ENCODE data around the gene DMRTC1B. TPM values are rescaled to one million over a fixed set of nuclear protein-coding genes. Genes with fewer than 3 reads are reported as not detected.
"Not testable (repeated sequence)": the region's sequence is repeated elsewhere in the genome, so short reads cannot be mapped to it uniquely, and the experiment has no call there.

DMRTC1B gene
- polyA plus RNA-seq, 3 donors: 4.0 to 4.8 (median 4.6) TPM

DNA sequence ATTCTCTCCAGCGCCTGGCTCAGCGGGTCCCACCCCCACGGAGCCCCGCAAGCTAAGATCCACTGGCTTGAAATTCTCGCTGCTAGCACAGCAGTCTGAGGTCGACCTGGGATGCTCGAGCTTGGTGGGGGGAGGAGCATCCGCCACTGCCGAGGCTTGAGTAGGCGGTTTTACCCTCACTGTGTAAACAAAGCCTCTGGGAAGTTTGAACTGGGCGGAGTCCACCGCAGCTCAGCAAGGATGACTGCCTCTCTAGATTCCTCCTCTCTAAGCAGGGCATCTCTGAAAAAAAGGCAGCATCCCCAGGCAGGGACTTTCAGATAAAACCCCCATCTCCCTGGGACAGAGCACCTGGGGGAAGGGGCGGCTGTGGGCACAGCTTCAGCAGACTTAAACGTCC, 113.0 kb downstream of the DMRTC1B start:
- DNase-seq (ENCODE audit: extremely low read depth in 1 of 11, low read depth in 9 of 11, low spot score in 4 of 11): not testable (repeated sequence)

Other genes with a start within 250 kb of the DMRTC1B start
- gene HDAC8, start 204.0 kb upstream of the DMRTC1B start, polyA plus RNA-seq (ENCODE audit: insufficient read length in 3 of 3): 10 to 100 TPM; 30.5 to 40.8 (median 36.4) TPM
- 1 to 10 TPM; 5.3 to 5.9 (median 5.6) TPM for gene PHKA1, start 62.6 kb upstream of the DMRTC1B start, polyA plus RNA-seq (ENCODE audit: insufficient read length in 3 of 3)
- gene FAM236B, start 5.8 kb downstream of the DMRTC1B start, polyA plus RNA-seq (ENCODE audit: insufficient read length in 3 of 3): not detected
- gene FAM236D, start 31.3 kb downstream of the DMRTC1B start, polyA plus RNA-seq (ENCODE audit: insufficient read length in 3 of 3): not detected
- gene FAM236C, start 135.7 kb downstream of the DMRTC1B start, polyA plus RNA-seq (ENCODE audit: insufficient read length in 3 of 3): not detected
- gene FAM236A, start 161.3 kb downstream of the DMRTC1B start, polyA plus RNA-seq (ENCODE audit: insufficient read length in 3 of 3): under 1 TPM in 2 of 3 donors, not detected in 1; 0.45 to 0.80 TPM
- gene DMRTC1, start 166.9 kb downstream of the DMRTC1B start, polyA plus RNA-seq (ENCODE audit: insufficient read length in 3 of 3): under 1 TPM; 0.30 to 0.57 (median 0.34) TPM
- gene PABPC1L2B, start 226.0 kb downstream of the DMRTC1B start, polyA plus RNA-seq (ENCODE audit: insufficient read length in 3 of 3): under 1 TPM in 1 of 3 donors, not detected in 2; 0.06 TPM

Measured in renal cortex interstitium (tissue), 11 donors.